Astrocyte of the hippocampus (primary cell): ENCODE results near the gene TFDP1.

Source experiments
- DNase-seq: peaks from one replicate; pipeline ENCODE4 v3.0.0; 2011; ENCODE audit warnings: low read depth, low spot score

The TFDP1 gene

GRCh38 chr13:113650275-113650674 is 65.7 kb downstream of the TFDP1 start:
- no peak for DNase-seq

- DNase-seq: no peak
Measured at GRCh38 chr13:113650731-113651148, 66.2 kb downstream of the TFDP1 start.

GRCh38 chr13:113651511-113652403 is 67.2 kb downstream of the TFDP1 start:
- DNase-seq: no peak

GRCh38 chr13:113652404-113653263 is 68.1 kb downstream of the TFDP1 start:
- no peak for DNase-seq

- peak; percentile 17 for DNase-seq
Measured at GRCh38 chr13:113653264-113654174, 69.0 kb downstream of the TFDP1 start.

- no peak for DNase-seq
Measured at GRCh38 chr13:113654175-113654560, 69.6 kb downstream of the TFDP1 start.

- no peak for DNase-seq
Measured at GRCh38 chr13:113654591-113655345, 70.2 kb downstream of the TFDP1 start.

- no peak for DNase-seq
Measured at GRCh38 chr13:113655346-113656002, 70.9 kb downstream of the TFDP1 start.

GRCh38 chr13:113656003-113656588 is 71.5 kb downstream of the TFDP1 start:
- no peak for DNase-seq

GRCh38 chr13:113656831-113657671 is 72.5 kb downstream of the TFDP1 start:
- DNase-seq: no peak

GRCh38 chr13:113657851-113658741 is 73.5 kb downstream of the TFDP1 start, which contains the start of gene ATP4B:
Gene ATP4B, minus strand, starts transcription at chr13:113658198. Its CDS starts 54 bp downstream, at chr13:113658144.
- no peak for DNase-seq

GRCh38 chr13:113658836-113659235 is 74.3 kb downstream of the TFDP1 start:
- no peak for DNase-seq

- no peak for DNase-seq
Measured at GRCh38 chr13:113659337-113659736, 74.8 kb downstream of the TFDP1 start.

GRCh38 chr13:113660066-113660465 is 75.5 kb downstream of the TFDP1 start:
- DNase-seq: no peak

GRCh38 chr13:113661509-113661908 is 77.0 kb downstream of the TFDP1 start:
- DNase-seq: no peak

- no peak for DNase-seq
Measured at GRCh38 chr13:113663934-113664333, 79.4 kb downstream of the TFDP1 start.

GRCh38 chr13:113664751-113665596 is 80.4 kb downstream of the TFDP1 start:
- DNase-seq: no peak
